H1 (cell line): Measurements from ENCODE around the gene AIF1. TPM values are rescaled to one million over a fixed set of nuclear protein-coding genes. Genes with fewer than 3 reads are reported as not detected.

ENCODE experiments used
- CTCF ChIA-PET: fragments of 300-600 bp; sonication (Branson Sonifier 250); formaldehyde crosslinking; loops from one replicate; lab custom pipeline; 2021; ENCODE audit not compliant: partially characterized antibody; lab: Charles Lee
- POLR2A ChIA-PET: fragments of 300-600 bp; sonication (Branson Sonifier 250); formaldehyde crosslinking; loops from one replicate; lab custom pipeline; 2021; ENCODE audit warnings: inconsistent platforms; ENCODE audit not compliant: partially characterized antibody; lab: Charles Lee
- DNase-seq, 2 experiments: peaks; one replicate each; pipeline versions ENCODE4 v3.0.0 to v3.0.0-alpha.2; 2010 to 2022; ENCODE audit warnings: low spot score in 2 of 2, low read depth in 1 of 2, mixed read lengths in 1 of 2
- FAIRE-seq: peaks from 2 replicates; lab custom pipeline; 2011; peaks lifted over from hg19 to GRCh38; lab: Jason Lieb, UNC
- H2AFZ ChIP-seq: 2 replicates; pipeline ENCODE4 v1.8.1; 2012; ENCODE audit warnings: low read length, inconsistent platforms
- H2AK5ac ChIP-seq: 2 replicates; pipeline ENCODE4 v1.6.1; 2013; ENCODE audit warnings: low read depth, low read length
- H2BK120ac ChIP-seq: replicated peaks from 2 replicates; pipeline ENCODE3; 2013; ENCODE audit warnings: low read depth, low read length, inconsistent platforms
- H2BK12ac ChIP-seq: 2 replicates; pipeline ENCODE4 v1.6.1; 2013; ENCODE audit warnings: low read depth, low read length
- H2BK15ac ChIP-seq: 2 replicates; pipeline ENCODE4 v1.6.1; 2013; ENCODE audit warnings: low read length
- H2BK20ac ChIP-seq: 2 replicates; pipeline ENCODE4 v1.6.1; 2013; ENCODE audit warnings: low read length
- H2BK5ac ChIP-seq: 2 replicates; pipeline ENCODE4 v1.6.1; 2013; ENCODE audit warnings: low read depth, low read length
- H3K14ac ChIP-seq: 2 replicates; pipeline ENCODE4 v1.6.1; 2013; ENCODE audit warnings: inconsistent platforms; ENCODE audit not compliant: insufficient read length
- H3K18ac ChIP-seq: 2 replicates; pipeline ENCODE4 v1.6.1; 2013; ENCODE audit warnings: low read length; ENCODE audit errors: extremely low read depth
- H3K23ac ChIP-seq: 2 replicates; pipeline ENCODE4 v1.6.1; 2013; ENCODE audit warnings: inconsistent platforms; ENCODE audit not compliant: insufficient read length
- H3K23me2 ChIP-seq: 2 replicates; pipeline ENCODE4 v1.6.1; 2013; ENCODE audit warnings: low read depth, low read length
- H3K27ac ChIP-seq: 2 replicates; pipeline ENCODE4 v1.6.1; 2011; ENCODE audit warnings: low read depth, low read length, inconsistent platforms
- H3K27me3 ChIP-seq, 4 experiments: replicated peaks in 1 of 4; 1 replicate in 1 of 4; 2 replicates in 3 of 4; pipeline versions ENCODE4 v1.6.1 to v1.8.1; 2011 to 2013; ENCODE audit warnings: low read length in 3 of 4, mild to moderate bottlenecking in 3 of 4, inconsistent platforms in 2 of 4, mixed read lengths in 2 of 4, moderate library complexity in 1 of 4; ENCODE audit not compliant: control insufficient read depth in 3 of 4, insufficient read depth in 3 of 4; ENCODE audit errors: extremely low read depth in 1 of 4
- H3K36me3 ChIP-seq, 4 experiments: 2 replicates each; pipeline versions ENCODE4 v1.6.1 to v1.8.1; 2011 to 2013; ENCODE audit warnings: mild to moderate bottlenecking in 4 of 4, low read length in 3 of 4, moderate library complexity in 2 of 4, control low read depth in 1 of 4, inconsistent platforms in 1 of 4; ENCODE audit not compliant: insufficient read depth in 4 of 4, control insufficient read depth in 2 of 4
- H3K4ac ChIP-seq: replicated peaks from 2 replicates; pipeline ENCODE3; 2013; ENCODE audit warnings: low read length, low read depth, mixed read lengths, inconsistent platforms; ENCODE audit not compliant: insufficient read length
- H3K4me1 ChIP-seq, 4 experiments: replicated peaks in 1 of 4; 1 replicate in 1 of 4; 2 replicates in 3 of 4; pipeline versions ENCODE4 v1.6.1 to v1.8.1; 2011 to 2013; ENCODE audit warnings: low read length in 3 of 4, inconsistent platforms in 2 of 4, mixed read lengths in 1 of 4; ENCODE audit not compliant: insufficient read depth in 4 of 4, control insufficient read depth in 3 of 4
- H3K4me2 ChIP-seq, 2 experiments: 2 replicates each; pipeline versions ENCODE4 v1.6.1 to v1.8.1; 2011 to 2013; ENCODE audit warnings: low read depth in 2 of 2, low read length in 2 of 2, control low read depth in 1 of 2, inconsistent platforms in 1 of 2, mild to moderate bottlenecking in 1 of 2; ENCODE audit not compliant: insufficient read depth in 1 of 2
- H3K4me3 ChIP-seq, 4 experiments: fragments of 200-600, 300-600 bp in 1 of 4; sonication (generic), shearing (Covaris generic), sonication (Bioruptor Twin) in 1 of 4; 2 replicates each; pipeline versions ENCODE4 v1.5.1 to v1.8.1; 2011 to 2016; ENCODE audit warnings: low read length in 4 of 4, low read depth in 3 of 4, control low read depth in 2 of 4, inconsistent platforms in 2 of 4, mild to moderate bottlenecking in 2 of 4, mixed read lengths in 1 of 4, moderate library complexity in 1 of 4; ENCODE audit not compliant: insufficient read depth in 2 of 4; ENCODE audit errors: extremely low read depth in 1 of 4
- H3K56ac ChIP-seq: replicated peaks from 2 replicates; pipeline ENCODE3; 2013; ENCODE audit warnings: low read depth, mild to moderate bottlenecking, mixed read lengths, low read length, inconsistent platforms; ENCODE audit not compliant: insufficient read length
- H3K79me1 ChIP-seq: 2 replicates; pipeline ENCODE4 v1.6.1; 2013; ENCODE audit warnings: low read depth, low read length, control low read depth
- H3K79me2 ChIP-seq, 2 experiments: 2 replicates each; pipeline versions ENCODE4 v1.6.1 to v1.8.1; 2012 to 2013; ENCODE audit warnings: low read length in 2 of 2, mild to moderate bottlenecking in 2 of 2, inconsistent platforms in 1 of 2; ENCODE audit not compliant: insufficient read depth in 2 of 2, control insufficient read depth in 1 of 2
- H3K9ac ChIP-seq, 4 experiments: replicated peaks in 1 of 4; 1 replicate in 1 of 4; 2 replicates in 3 of 4; pipeline versions ENCODE4 v1.6.1 to v1.8.1; 2011 to 2013; ENCODE audit warnings: low read depth in 3 of 4, low read length in 3 of 4, control low read depth in 2 of 4, mild to moderate bottlenecking in 2 of 4, moderate library complexity in 2 of 4, inconsistent platforms in 1 of 4; ENCODE audit errors: extremely low read depth in 1 of 4
- H3K9me3 ChIP-seq, 2 experiments: 2 replicates each; pipeline versions ENCODE4 v1.6.1 to v1.8.1; 2012 to 2013; ENCODE audit warnings: mild to moderate bottlenecking in 2 of 2, moderate library complexity in 2 of 2, control low read depth in 1 of 2, inconsistent platforms in 1 of 2, low read depth in 1 of 2, low read length in 1 of 2, mixed read lengths in 1 of 2; ENCODE audit not compliant: insufficient read depth in 2 of 2
- H4K20me1 ChIP-seq, 2 experiments: replicated peaks in 1 of 2; 2 replicates each; pipeline versions ENCODE3 to v1.8.1; 2011 to 2013; ENCODE audit warnings: inconsistent platforms in 2 of 2, low read length in 2 of 2, mild to moderate bottlenecking in 1 of 2; ENCODE audit not compliant: insufficient read depth in 2 of 2, control insufficient read depth in 1 of 2
- H4K5ac ChIP-seq: 2 replicates; pipeline ENCODE4 v1.6.1; 2013; ENCODE audit warnings: low read length, low read depth, mixed read lengths, inconsistent platforms; ENCODE audit not compliant: insufficient read length
- H4K8ac ChIP-seq: 2 replicates; pipeline ENCODE4 v1.8.0; 2013; ENCODE audit warnings: mild to moderate bottlenecking, moderate library complexity, low read length, inconsistent platforms; ENCODE audit not compliant: insufficient read depth; ENCODE audit errors: extremely low read depth
- H4K91ac ChIP-seq: replicated peaks from 2 replicates; pipeline ENCODE3; 2013; ENCODE audit warnings: low read length, mixed read lengths, inconsistent platforms; ENCODE audit not compliant: insufficient read length
- ASH2L ChIP-seq: fragments of 200-600, 300-600 bp; sonication (generic); IDR thresholded peaks from one replicate; pipeline ENCODE4 v1.7.1; 2017; ENCODE audit warnings: low read length
- BACH1 ChIP-seq: IDR thresholded peaks from 2 replicates; pipeline ENCODE4 v1.6.1; 2012; ENCODE audit warnings: low read length, improper control_type of control experiment
- CTBP2 ChIP-seq: IDR thresholded peaks from 2 replicates; pipeline ENCODE4 v1.7.0; 2011; ENCODE audit warnings: borderline replicate concordance, mild to moderate bottlenecking, moderate library complexity, mixed read lengths, low read length; ENCODE audit not compliant: insufficient read depth, insufficient read length
- EZH2 ChIP-seq: fragments of 200-600 bp; sonication (generic); IDR thresholded peaks from 2 replicates; pipeline ENCODE4 v1.7.1; 2012; ENCODE audit warnings: low read depth, mild to moderate bottlenecking, moderate library complexity, low read length, inconsistent platforms; ENCODE audit not compliant: severe bottlenecking
- JUN ChIP-seq: IDR thresholded peaks from 2 replicates; pipeline ENCODE4 v1.6.1; 2011; ENCODE audit warnings: low read depth, mild to moderate bottlenecking, improper control_type of control experiment, low read length
- KDM1A ChIP-seq: fragments of 200-600, 300-600 bp; sonication (generic); IDR thresholded peaks from 2 replicates; pipeline ENCODE4 v1.7.1; 2016; ENCODE audit warnings: mild to moderate bottlenecking, low read length, borderline replicate concordance
- POLR2A ChIP-seq, 2 experiments: IDR thresholded peaks; 1 replicate in 1 of 2; 2 replicates in 1 of 2; pipeline ENCODE4 v1.6.1; 2011; ENCODE audit warnings: low read depth in 2 of 2, low read length in 2 of 2, mild to moderate bottlenecking in 2 of 2; ENCODE audit errors: control extremely low read depth in 1 of 2
- SIN3A ChIP-seq, 2 experiments: IDR thresholded peaks in 1 of 2; conservative IDR thresholded peaks in 1 of 2; 2 replicates each; pipeline ENCODE4 v1.6.1; 2011 to 2012; ENCODE audit warnings: low read length in 2 of 2, improper control_type of control experiment in 1 of 2, low read depth in 1 of 2, mild to moderate bottlenecking in 1 of 2
- WGBS, 2 experiments: shearing (Covaris generic) in 1 of 2; methylation state at CpG; one replicate each; pipeline versions ENCODE4 v1.1.6 to v1.1.7; 2013 to 2015; ENCODE audit warnings: low lambda C conversion rate in 2 of 2, mixed read lengths in 2 of 2, inconsistent platforms in 1 of 2, low coverage in 1 of 2, missing lambda C conversion rate in 1 of 2; ENCODE audit not compliant: insufficient replicate concordance in 2 of 2, insufficient coverage in 1 of 2, insufficient read length in 1 of 2; ENCODE audit errors: extremely low coverage in 1 of 2, missing lambda C conversion rate in 1 of 2; 5-methylcytosine and 5-hydroxymethylcytosine counted together
- polyA plus RNA-seq, 7 experiments: library from polyadenylated mRNA; depleted of rRNA in 3 of 7; stranded (reverse) in 5 of 7; unstranded in 2 of 7; fragments of >200 nt in 5 of 7; fragments of 200-250 nt in 2 of 7; gene quantifications; 1 replicate in 5 of 7; 2 replicates in 1 of 7; 4 replicates in 1 of 7; pipeline versions ENCODE4 v1.2.1 to v1.2.3, GENCODE V29; 2011 to 2013; ENCODE audit warnings: missing spikeins in 2 of 7, mixed read lengths in 2 of 7
- total RNA-seq: library from RNA; stranded (reverse); fragmentation: NEBNext Ultra II Directional; extraction: Animal tissue kit (Norgen Biotek cat#: 25700); gene quantifications from 2 replicates; pipeline ENCODE4 v1.2.1, GENCODE V29; 2021

Gene AIF1
- total and polyA plus RNA-seq, 2 of the 8 experiments (the other 6 are each of a cell fraction or from before 2014, with no cell fraction given), result 6.3 to 9.8 TPM

DNA sequence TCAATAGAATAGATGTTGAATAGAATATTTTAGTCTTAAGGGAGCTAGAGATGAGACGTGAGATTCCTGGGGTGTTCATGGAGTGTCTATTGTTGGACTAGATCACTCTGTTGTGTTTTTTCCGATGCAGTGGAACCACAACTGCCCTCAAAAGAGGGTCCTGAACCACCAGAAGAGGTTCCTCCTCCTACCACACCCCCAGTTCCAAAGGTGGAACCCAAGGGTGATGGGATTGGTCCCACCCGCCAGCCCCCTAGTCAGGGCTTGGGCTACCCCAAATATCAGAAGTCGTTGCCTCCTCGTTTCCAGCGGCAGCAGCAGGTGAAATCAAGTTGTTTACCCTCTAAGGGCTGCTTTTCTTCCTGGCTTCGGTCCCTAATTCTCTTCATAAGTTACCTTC is 14.0 kb downstream of the AIF1 start:
- Histone ChIP-seq H4K5ac (no peak overlapping the region), H3K14ac (no peak overlapping the region), H3K79me2 (peaks cover 0 to 16% of the 10 kb centered on the region in 2 experiments; a peak in 3 of 4 replicates), H3K4me1 (no peaks in the 10 kb centered on the region), H3K36me3 (peaks cover 80 to 100% (median 97%) of the 10 kb centered on the region in 4 experiments), H3K79me1 (peaks cover 18% of the 10 kb centered on the region; the same call in 1 of the 2 replicates), H3K23ac (no peak overlapping the region), H2AFZ (no peak overlapping the region), H3K4me2 (no peak overlapping the region), H3K23me2 (no peaks in the 10 kb centered on the region), H2BK12ac (no peak overlapping the region), H3K27me3 (no peaks in the 10 kb centered on the region), H4K8ac (no peak overlapping the region), H3K9ac (no peak overlapping the region), H2AK5ac (no peak overlapping the region), H3K4ac (no peak overlapping the region), H3K27ac (no peak overlapping the region), H2BK5ac (no peak overlapping the region), H3K4me3 (no peak overlapping the region), H3K18ac (no peak overlapping the region), H2BK15ac (no peak overlapping the region), H2BK20ac (no peak overlapping the region), H4K91ac (no peak overlapping the region), H3K56ac (no peak overlapping the region)
- ChIA-PET CTCF (interaction anchor here (1.4 to 3.2 kb wide), 3 partner anchors 9 to 43 kb away, joined by 3 to 10 read pairs (median 3); partner anchors contain the start of genes LST1 and LY6G5B), POLR2A (interaction anchor here (1.4 to 34.9 kb wide), 5 partner anchors 10 to 103 kb away, joined by 4 to 883 read pairs (median 173); partner anchors contain the start of genes APOM, BAG6, C6orf47 and CSNK2B)
- no peak for TF ChIP-seq CTBP2
- TF ChIP-seq ASH2L, result no peak
- no peak for TF ChIP-seq SIN3A (conservative IDR thresholded peaks at IDR 0.05 in 1 of 2, IDR thresholded peaks at IDR 0.05 in 1 of 2; ENCODE audit: low read depth in 1 of 2, low read length in 2 of 2)
- no peak for TF ChIP-seq BACH1
- TF ChIP-seq EZH2, result no peak
- no peak for TF ChIP-seq JUN
- no peak for TF ChIP-seq KDM1A
- 0 out of 3 replicates have a peak, but pooled peaks of 1 of the 2 experiments have one; percentile 11 for TF ChIP-seq POLR2A (IDR thresholded peaks at IDR 0.05; ENCODE audit: control extremely low read depth in 1 of 2, low read depth in 2 of 2, low read length in 2 of 2)
- TF ChIP-seq, all 59 proteins: peak for 1
- no peak for DNase-seq
- 94% methylated on average over 7 of the region's 7 CpGs; no CpG with 5 or more reads in 1 of the 2 experiments for WGBS, 2 experiments
- Histone ChIP-seq H2BK120ac (no peak overlapping the region), H4K20me1 (peaks cover 12 to 24% of the 10 kb centered on the region in 2 experiments), H3K9me3 (no peaks in the 10 kb centered on the region)
- FAIRE-seq, result no peak
